ENCODE results near the gene PRKAG3.

GRCh38 chr2:218861645-218862318, 30.2 kb upstream of the PRKAG3 start:
- TF ChIP-seq POLR2A (IDR thresholded peaks at IDR 0.05) = no peak
- no peak for TF ChIP-seq CTCF (IDR thresholded peaks at IDR 0.05)
